ENCODE data around the gene PIM3.
A peak's percentile ranks its signal among the peaks of the same experiment; 100 is the strongest.

PIM3 gene

DNA sequence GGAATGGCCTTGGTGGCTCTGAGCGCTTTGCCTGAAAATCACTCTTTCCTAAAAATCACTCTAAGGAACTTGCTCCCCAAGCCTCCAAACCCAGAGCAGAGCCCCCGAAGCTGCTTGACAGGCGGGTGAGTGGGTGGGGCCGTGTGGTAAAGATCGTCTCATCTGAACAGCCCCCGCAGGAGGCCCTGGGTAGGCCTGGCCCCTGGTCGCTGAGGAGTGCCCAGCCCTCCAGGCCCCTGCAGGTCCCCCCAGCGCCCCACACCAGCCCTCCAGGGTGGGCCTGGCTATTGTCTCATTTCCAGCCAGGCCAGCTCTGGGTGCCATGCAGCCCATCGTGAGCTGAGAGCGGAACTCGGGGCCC, 17.2 kb upstream of the PIM3 start:
- no peak for DNase-seq (ENCODE audit: low read depth)

GRCh38 chr22:49943771-49944398, 16.7 kb upstream of the PIM3 start:
- DNase-seq (ENCODE audit: low read depth): no peak

GRCh38 chr22:49944399-49944891, 16.1 kb upstream of the PIM3 start:
- DNase-seq (ENCODE audit: low read depth): no peak

- DNase-seq (ENCODE audit: low read depth): peak; percentile 53
Observed at GRCh38 chr22:49945042-49945794, 15.4 kb upstream of the PIM3 start.

DNA sequence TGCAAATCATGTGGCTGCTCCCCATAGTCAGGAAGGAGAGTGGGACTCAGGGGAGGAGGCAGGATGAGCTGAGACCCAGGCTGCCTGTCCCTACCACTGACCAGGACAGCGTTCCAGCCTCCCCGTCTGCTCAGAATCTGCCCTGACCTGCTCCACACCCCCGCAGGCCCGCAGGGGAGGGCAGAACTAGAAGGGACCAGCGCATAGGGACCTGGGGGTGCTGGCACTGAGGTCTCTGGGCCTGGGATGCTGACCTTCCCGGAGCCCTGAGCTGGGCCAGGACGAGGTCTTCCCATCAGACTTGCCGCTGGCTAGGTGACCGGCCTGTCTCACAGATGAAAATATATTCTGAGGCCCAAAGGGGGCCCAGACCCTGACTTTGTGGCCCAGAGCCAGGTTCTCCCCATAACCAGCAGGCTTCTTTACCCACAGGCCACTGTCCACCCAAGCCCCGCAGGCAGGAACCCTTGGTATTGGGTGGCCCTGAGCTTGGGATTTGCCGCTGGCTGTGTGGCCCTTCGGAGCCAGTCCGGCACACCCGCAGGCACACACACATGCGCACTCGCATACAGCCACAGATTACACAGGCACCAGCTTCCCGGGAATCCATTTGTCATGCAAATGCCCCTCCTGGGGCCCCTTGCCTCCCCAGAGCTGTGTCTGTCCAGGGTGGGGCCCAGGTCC, 13.8 kb upstream of the PIM3 start:
- DNase-seq (ENCODE audit: low read depth): no peak

- no peak for DNase-seq (ENCODE audit: low read depth)
Observed at GRCh38 chr22:49947296-49947622, 13.3 kb upstream of the PIM3 start.

DNA sequence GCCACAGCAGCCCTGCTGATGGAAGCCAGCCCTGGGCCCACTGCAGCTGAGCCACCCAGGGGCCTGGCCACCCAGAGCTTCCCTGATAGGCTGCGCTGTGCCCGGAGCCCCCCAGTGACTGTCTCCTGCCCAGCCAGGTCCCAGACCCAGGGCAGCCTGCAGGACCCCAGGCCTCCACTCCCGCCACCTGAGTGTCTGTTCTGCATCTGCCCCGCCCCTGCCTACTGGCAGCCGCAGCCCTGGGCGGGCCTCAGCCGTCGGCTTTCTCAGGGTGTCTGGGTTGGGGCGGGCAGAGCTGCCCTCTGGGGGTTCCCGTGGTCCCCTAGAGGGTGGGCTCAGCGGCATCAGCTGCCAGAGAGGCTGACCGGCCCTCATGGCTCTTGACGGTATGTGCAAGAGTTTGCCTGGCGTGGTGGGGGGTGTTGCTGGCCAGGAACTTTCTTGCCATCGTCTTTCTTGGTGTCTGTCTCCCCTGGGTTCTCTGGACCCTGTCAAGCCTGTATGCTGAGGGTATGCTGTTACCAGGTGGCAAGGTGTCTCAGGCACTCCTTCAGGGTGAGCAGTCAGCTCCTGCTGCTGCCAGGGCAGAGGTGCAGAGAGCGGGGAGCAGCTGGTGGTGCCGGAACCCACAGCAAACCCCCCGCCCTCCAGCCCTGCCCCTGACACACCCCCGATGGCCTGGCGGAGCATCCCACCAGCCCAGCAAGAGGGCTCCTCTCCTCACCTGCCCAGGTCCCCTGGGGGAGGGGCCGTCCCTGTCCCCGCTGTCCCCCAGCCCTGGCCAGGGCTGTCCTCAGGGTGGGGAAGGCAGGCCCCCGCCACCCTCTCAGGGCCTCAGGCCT, 12.2 kb upstream of the PIM3 start:
- no peak for DNase-seq (ENCODE audit: low read depth)

GRCh38 chr22:49948958-49949913, 11.3 kb upstream of the PIM3 start:
- DNase-seq (ENCODE audit: low read depth): no peak

DNA sequence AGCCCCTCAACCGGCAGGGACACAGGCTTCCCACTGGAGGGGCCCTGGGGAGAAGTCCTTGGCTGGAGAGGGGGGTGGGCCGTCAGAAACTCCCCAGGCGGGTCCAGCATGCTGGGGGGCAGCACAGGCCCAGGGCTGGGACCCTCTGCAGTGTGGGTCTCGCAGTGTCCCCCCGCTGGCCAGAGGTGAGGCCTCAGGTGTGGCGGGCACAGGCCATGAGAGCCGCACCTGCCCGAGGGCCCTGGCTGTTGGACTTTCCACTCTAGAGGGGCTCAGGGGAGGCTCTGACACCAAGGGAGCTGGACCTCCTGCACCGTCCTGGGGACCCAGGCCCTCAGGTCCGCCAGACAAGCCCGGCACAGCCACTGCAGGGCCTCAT, 10.7 kb upstream of the PIM3 start:
- DNase-seq (ENCODE audit: low read depth): no peak

DNA sequence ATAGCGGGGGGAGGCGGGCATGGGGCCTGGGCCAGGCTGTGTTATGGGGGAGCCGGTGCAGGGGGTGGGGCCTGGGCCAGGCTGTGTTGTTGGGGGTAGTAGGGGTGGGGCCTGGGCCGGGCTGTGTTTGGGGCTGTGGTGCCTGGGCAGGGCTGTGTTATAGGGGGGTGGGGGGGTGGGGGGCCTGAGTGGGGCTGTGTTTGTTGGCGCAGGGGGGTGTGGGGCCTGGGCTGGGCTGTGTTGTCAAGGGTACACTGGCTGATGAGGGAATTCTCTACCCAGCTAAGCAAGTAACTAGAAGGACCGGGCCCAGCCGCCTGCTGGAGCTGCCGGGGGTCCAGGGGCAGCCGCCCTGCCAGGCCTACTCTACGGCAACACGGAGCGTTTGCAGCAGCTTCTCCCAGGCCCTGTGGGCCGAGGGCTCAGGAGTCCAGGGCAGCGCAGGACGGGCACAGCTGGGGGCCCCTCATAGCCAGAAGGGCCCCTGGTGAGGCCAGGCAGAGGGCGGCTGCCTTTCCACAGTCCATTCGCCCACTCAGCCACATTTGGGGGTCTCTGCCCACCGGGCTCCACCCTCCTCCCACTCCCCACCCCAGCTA, 10.1 kb upstream of the PIM3 start:
- DNase-seq (ENCODE audit: low read depth): no peak

DNA sequence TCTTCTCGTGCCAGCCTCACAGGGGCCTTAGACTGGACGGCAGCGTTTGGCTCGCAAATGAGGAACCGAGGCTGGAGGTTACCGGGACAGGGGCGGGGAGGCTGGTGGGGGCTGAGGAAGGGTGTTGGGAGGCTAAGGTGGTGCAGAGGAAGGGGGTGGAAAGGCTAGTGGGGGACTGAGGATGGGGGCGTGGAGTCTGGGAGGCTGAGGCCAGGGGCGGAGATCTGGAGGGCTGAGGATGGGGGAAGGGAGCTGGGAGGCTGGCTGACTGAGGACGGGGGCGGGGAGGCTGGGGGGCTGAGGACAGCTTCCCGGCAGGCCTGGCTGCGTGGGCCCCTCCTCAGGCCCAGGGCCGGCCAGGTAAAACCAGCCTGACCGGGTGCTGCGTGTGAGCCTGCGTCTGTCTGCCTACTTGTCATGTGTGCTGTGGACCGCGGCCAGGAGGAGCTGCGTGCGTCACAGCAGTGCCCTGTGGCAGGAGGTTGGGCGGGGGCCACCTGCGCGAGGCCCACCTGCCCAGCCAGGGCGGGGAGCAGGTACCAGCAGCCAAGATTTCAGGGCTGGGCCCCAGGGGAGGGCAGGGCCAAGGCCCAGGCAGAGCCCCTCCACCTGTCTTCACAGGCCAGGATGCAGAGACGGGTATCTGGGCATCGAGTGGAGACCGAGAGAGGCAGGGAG, 9.4 kb upstream of the PIM3 start:
- DNase-seq (ENCODE audit: low read depth): no peak

- DNase-seq (ENCODE audit: low read depth): no peak
Observed at GRCh38 chr22:49951678-49951985, 8.9 kb upstream of the PIM3 start.

DNA sequence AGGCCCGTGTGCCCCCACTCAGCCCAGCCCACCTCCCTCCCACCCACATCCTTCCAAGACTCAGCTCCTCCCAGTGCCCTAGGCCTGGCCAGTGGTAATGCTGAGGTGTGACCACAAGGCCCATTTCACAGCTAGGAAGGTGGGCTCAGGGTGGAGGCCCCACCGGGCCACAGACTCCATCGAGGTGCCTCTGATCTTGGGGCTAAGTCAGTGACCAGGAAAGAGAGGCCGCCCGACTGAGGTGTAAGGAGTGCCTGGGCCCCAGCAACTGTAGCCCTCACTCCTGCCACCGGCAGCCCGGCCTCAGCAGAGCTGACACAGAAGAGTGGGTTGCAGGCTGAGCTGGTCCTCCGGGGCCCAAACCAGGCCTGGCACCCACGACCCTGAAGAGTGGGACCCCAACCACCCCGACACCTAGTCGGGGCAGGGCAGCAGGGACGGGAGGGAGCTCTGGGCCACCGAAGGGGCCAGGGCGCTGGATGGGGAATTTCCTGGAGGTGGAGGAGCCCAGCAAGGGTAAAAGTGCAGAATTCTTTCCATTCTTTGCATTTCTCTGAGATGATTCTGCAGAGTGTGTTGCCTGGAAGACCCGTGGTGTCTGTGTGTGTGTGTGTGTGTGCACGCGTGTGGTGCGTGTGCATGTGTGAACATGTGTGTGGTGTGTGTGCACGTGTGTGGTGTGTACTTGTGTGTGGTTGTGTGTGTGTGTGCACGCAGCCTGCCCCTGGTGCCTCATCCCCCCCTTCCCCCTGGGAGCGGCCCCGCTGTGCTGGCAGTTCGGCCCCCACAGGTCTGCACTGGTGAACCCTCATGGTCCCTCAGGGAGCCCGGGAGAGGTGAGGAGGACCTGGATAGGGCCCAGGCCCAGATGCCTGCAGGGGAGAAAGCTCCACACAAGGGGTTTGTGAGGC, 8.3 kb upstream of the PIM3 start:
- DNase-seq (ENCODE audit: low read depth): no peak

- no peak for DNase-seq (ENCODE audit: low read depth)
Observed at GRCh38 chr22:49953027-49953679, 7.4 kb upstream of the PIM3 start.

DNA sequence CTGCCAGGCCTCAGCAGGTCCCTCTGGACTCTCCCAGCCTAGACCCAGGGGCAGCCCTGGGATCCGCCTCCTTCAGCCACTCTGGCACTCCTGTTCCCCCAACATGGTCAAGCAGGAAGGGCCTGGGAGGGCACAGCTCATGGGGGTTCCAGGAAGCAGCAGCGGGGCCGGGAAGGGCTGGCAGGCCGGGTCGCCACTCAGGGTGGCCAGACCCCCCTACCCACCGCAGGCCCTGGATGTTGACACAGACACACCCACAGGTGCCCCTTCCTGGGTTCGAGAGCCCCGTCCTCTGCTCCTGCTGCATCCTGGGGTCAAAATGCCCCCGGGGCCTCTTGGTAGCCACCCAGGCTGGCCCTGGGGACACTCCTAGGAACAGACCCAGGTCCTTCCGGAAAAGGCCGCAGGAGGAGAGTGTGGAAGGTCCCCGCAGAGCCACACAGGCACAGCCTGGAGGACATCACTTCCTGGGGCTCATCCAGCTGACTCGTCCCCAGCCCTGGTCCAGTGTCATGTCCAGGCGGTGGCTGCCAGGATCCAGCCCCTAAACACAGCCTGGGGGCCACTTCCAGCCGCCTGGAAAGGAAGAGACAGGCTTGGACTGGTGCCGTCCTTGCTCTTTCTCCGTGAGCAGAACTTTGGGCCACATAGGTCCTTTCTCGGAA, 6.8 kb upstream of the PIM3 start:
- DNase-seq (ENCODE audit: low read depth): no peak

- no peak for DNase-seq (ENCODE audit: low read depth)
Observed at GRCh38 chr22:49954354-49954753, 6.2 kb upstream of the PIM3 start.

DNA sequence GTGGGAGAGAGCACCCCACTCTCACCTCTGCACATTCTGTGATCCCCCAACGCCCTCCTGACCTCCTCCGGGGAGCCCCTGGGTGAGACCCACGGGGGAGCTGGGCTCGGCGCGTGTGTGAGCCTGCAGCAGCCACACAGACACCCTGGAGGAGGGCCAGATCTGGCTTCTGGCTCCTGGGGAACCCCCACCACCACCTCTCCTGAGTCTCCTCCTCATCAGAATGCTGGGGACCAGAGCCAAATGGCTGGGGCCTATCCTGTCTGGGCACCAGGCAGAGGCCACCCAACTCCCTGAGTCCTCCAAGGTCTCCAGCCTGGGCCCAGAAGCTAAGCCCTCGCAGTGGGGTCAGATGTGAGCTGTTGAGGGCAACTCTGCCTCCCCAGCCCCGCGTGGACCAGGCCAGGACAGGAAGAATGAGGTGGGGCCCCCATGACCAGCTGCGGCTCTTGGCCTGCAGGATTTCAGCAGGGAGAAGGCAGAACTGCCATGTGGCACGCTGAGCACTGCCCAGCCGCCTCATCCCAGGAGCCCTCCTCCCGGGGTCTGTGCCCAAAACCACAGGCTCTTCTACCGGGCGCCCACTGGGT, 5.5 kb upstream of the PIM3 start:
- DNase-seq (ENCODE audit: low read depth): no peak

Measured in T follicular helper cell (primary cell).